Smooth muscle cell of the umbilical artery (primary cell): ENCODE data around the gene PGAP1. TPM values are rescaled to one million over a fixed set of nuclear protein-coding genes. Genes with fewer than 3 reads are reported as not detected.

Experiments used
- total RNA-seq: library from RNA; depleted of rRNA; stranded (reverse); fragments of >200 nt; gene quantifications from 2 replicates; pipeline ENCODE4 v1.2.3, GENCODE V29; 2014

Gene PGAP1
- 11.0 and 11.5 TPM in 2 replicates for total RNA-seq

DNA sequence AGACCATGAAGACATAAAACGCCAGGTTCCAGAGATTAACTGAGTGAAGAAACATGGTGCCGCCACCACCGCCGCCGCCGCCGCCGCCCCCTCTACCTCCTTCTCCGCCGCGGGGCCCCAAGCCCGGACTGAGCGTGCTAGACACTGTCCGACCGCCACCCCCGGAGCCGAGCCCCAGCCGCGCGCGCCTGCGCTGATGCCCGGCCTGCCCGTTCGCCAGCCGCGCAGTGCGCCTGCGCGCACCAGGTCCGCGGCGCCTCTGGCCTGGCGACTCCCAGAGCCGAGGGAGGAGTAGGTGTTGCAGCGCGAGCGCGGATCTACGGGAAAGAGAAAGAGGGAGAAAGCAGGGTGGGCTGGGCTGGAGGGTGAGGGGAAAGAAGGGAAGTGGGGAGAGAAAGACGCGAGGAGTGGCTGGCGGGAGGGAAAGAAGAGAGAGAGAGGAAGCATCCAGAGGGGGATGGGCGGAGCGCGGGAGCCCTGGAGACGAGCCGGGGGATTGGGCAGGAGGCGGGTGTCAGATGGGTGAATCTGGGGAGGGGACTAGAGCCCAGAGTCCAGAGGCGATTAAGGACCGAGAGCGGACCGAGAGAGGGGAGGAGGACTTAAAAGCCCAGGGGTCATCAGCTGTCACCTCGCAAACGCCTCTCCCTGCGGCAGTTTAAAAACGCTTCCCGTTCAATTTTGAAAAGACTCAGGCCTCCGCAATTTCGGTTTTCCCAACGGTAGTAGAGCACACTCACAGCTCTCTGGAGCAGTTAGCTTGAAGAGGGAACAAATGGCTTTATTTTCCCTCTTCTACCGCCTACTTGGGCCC, at the start of gene PGAP1:
Gene PGAP1 (minus strand): TSS at position 146 of the 814 bp plus-strand sequence. CDS start 91 bp downstream, at position 55.

GRCh38 chr2:196809260-196809659, 117.2 kb downstream of the PGAP1 start, which contains the start of gene C2orf66:
Gene C2orf66, minus strand, starts transcription at chr2:196809355. Its CDS starts 19 bp downstream, at chr2:196809336.

Other genes starting within 250 kb of the PGAP1 start
- 41.0 and 48.9 TPM in 2 replicates for gene GTF3C3, start 127.0 kb downstream of the PGAP1 start, total RNA-seq
- gene C2orf66, start 117.4 kb downstream of the PGAP1 start, total RNA-seq = 0.28 and 0.30 TPM in 2 replicates